Activated CD4-positive, alpha-beta T cell treated with anti-CD3 and anti-CD28 coated beads, Interleukin-2, amount 50 U/mL, for 16 hours (primary cell): ENCODE measurements around the gene ZBTB20.

Experiments
- DNase-seq: peaks from one replicate; pipeline ENCODE4 v3.0.0-alpha.2; 2020

ZBTB20 gene

DNA sequence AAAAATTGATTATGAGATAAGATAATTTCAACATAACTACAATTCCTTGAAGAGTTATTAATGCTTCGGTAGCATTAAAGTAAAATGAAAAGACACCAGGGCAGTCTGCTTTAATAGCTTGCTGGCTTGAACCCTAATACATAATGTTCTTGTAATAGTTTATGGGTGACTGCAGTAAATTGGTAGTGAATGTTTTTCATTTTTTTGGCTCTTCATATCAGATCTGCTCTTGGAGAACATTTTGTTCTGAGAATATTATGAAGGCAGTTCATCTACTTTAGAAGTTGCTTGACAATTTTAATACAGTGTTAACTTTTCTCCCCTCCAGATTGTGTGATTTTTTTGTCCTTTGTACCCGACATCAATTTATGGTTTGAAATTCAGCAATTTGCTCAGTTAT lies 128.4 kb downstream of the ZBTB20 start:
- no peak for DNase-seq

DNA sequence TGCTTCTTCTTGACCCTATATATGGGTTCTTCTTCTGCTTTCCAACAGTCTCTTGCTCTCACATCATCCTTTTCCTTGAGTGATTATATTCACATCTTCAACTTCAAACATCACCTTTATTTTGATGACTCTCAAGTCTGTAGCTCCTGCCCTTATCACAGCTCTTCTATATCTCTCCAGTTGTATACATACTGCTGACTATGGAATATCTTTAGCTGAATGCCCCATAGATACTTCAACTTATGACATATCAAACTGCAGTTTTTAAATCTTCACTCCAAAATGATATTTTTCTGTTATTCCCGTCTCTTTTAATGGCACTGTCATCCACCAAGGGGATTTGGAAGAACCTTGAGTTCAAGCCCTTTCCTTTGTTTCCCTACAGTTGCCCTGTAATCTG lies 139.1 kb downstream of the ZBTB20 start:
- no peak for DNase-seq

DNA sequence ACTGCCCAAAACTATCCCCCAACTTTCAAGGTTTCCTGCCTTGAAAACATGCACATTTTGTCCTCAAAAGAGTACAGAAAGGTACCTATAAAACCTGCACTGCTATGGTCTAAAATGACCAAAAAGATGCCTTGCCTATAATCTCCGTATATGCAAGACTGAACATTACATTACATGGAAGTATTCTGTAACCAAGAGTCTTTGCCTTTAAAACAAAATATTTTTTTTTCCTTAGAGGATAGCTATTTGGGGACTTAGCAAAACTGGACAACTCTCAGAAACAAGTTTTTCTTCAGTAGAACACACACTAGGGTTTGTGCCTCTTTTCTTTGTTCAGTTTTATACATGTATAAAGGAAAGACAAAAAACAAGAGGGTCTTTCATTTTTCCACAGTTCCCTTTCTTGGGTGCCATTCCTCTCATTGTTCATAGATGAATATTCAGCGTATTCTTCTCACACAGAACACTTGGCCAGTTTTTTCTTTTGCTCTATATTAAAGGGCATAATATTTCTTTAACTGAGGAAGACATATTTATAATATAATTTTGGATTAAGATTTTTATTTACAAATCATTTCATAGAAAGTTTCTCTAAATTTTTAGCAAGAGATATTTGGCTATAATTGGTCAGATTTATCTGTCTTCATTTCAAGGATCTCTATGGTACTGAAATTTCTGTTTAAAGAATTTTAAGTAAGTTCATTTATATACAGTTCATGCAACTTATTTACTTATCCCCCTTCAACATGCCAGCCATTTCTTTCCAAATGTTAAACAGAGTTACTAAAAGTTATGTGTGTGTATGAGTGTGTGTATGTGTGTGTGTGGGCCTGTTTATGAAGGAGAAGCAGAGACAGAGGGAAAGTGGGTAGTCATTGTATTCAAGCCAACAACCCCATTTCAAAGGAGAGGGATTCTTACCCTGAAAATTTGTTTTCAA lies 142.6 kb downstream of the ZBTB20 start:
- DNase-seq, result no peak

DNA sequence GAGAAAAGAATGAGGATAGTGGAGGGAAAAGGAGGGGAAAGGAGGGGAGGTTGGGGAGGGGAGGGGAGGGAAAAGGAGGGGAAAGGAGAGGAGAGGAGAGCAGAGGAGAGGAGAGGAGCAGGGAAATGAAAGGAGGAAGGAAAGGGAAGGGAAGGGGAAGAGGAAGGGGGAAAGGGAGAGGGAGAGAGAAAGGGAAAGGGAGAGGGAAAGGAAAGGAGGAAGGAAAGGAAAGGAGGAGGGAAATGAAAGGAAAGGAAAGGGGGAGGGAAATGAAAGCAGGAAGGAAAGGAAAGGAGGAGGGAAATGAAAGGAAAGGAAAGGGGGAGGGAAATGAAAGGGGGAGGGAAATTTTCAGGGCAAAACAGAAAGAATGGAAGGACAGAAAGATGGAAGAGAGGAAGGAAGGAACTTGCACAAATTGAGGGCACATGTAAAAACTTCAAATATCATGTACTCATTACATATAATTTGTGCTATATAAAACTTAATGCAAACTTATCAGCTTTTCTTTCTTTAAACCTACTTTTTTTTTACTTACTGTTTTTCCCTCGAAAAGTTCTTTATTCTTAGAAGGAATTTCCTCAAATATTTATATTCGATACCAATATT lies 148.0 kb downstream of the ZBTB20 start:
- DNase-seq, result no peak

DNA sequence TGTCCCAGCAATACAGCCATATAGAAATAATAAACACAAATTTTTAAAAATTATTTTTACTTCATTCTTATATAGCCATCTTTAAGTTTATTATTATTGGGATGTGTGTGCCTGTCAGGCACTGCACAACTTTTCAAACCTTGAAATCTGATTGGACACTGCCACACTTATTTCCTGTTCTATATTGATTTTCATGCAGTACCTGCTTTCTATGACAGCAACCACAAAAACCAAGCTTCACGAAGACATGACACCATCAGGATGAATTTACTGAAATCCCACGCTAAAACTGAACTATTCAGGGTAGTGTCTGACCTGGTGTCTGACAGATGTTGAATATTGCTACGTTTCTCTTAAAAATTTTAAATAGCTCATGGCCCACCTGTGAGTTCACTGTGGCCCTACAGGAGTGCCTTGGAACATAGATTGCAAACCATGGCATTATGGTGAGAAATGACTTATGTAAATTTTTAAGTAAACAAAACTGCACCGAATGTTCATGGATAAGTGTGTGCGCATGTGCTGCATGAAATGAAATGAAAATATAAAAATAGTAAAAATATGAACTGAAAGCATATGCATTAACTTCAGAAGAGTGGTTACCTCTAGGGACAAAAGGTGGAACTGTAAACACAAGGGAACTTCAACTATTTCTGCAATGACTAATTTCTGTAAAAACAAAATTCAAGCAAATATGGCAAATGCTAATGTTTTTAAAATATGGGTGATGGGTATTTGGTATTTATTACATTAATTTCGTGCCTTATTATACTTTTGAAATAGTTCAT lies 152.3 kb downstream of the ZBTB20 start:
- DNase-seq, result no peak

DNA sequence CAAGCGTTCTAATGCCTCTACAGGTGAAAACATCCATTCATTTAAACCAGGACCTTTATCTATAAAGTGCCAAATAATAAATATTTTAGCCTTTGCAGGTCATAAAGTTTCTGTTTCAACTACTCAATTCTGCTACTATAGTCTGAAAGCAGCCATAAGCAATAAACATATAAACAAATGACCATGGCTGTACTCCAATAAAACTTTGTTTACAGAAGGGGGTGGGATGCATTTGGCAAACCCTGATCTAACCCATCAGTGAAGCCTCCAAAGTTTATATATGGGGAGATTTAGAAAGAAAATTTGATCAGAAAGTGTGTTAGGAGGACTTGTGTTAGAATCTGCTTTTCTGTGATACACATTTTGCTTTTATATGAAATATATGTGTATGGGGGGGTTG lies 161.3 kb downstream of the ZBTB20 start:
- no peak for DNase-seq

DNA sequence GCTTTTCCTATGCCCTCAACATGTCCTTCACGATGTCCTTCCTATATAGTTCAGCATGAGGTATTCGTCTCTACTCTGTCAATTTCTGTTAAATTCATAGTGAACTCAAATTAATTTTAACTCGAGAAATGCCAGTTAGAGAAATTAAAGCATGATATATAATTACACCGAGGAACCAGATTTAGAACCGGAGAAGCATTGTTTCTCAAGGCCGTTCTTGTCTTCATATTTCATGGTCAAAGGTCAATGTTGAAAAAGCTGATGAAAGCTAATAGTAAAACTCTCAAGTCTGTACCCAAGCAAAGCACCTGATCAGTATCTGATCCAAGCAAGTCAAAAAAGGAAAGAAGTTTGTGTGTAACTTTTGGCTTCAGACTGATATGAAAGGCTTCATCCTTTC lies 163.8 kb downstream of the ZBTB20 start:
- no peak for DNase-seq

DNA sequence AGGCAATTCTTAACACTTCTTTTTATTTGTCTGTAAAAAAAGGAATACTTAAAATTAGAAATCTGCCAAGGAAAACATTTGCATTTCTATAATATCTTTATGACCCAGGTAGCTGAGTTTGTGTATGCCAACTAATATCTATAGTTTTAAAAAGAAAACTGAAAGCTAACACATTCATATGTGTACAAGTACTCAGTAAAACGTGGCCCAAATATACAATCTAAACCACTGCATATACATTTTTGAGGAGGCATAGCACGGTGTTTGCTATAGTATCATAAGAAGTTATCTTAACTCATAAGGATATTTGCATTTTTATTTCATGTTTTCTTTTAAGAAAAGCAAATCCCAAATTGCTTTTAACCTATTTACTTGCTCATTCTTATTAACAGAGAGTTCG lies 172.7 kb downstream of the ZBTB20 start:
- DNase-seq, result peak; percentile 14

DNA sequence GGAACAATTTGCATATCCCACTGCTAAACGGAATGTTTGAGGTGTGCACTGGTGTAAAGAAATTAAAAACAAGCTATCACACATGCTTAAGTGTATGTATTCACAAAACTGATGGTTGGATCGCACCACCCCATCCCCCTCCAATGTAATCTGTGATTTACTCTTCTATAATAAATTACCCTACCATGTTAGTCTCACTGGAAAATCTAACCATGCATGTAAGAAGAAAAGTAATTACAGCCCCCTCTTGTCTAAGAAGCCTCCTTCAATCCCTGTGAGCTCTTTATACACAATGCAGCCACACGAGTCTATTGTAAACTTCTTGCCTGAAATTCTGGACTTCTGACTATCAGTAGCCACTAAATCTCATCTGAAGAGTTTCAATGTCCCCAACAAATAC lies 173.6 kb downstream of the ZBTB20 start:
- no peak for DNase-seq

DNA sequence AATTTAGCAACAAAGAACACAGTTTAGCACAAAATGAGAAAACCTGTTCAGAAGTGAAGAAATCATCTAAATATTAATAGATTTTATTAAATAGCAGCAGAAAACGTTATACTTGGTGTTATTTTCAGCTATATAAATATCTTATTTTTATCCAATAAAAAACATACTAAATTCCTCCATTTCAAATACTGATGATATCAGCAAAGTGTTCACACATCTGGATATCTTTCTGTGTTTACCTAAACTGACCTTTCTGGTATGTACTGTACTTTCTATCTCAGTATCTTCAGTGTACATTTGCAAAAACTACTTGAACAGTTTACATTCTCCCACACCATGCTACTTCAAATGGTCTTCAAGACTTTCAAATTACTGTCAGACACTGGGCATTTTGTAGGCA lies 179.9 kb downstream of the ZBTB20 start:
- DNase-seq, result no peak

DNA sequence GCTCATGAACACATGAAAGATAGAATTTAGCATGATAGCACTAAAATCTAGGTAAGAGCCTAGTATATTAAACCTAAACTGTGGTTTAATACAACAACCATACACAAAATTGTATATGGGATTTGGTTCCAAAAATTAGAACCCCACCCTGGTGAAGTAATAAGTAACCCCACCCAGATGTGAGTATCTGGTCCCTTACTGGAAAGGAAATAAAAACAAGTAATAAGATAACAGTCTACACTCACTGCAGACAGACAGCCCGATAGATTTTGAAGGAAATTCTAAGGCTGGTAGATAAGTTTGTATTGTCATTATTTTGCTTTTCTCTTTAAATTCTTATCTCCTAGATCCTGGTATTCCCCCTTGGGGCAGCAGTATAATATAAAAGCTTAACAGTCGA lies 184.9 kb downstream of the ZBTB20 start:
- DNase-seq, result no peak

DNA sequence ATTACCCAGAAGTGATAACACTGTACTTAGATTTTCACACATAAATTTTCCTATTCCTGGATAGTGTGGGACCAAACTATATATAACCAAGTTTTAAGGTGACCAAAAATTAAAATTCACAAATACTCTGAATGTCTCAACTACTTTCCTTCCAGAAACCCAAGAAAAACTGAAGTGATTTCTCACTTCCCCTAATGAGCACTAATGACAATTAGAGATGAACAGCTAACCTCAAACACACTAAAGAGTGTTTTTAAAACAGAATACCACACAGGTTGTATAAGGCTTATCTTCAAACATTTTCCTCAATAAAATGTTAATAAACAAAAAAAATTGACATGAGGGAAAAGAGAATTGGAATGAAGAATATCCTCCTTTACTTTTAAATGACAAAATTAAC lies 188.2 kb downstream of the ZBTB20 start:
- DNase-seq, result no peak

DNA sequence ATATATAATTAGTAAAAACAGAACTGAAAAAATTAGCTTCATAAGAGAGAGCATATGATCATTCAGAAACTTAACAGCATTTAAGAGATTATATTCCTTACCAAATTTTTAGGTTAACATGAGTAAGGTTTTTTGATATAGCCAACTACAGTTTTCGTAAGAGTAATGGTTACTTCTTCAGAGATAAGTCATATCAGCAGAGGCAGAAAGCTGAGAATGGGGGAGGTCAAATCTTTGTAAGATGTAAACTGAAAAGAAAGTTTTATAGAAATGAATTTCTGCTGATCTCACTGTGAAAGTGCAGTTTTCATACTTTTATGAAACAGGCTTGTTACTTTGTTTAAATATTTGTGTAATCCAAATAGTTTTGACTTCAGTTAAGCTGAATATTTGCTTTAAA lies 193.3 kb downstream of the ZBTB20 start:
- no peak for DNase-seq

DNA sequence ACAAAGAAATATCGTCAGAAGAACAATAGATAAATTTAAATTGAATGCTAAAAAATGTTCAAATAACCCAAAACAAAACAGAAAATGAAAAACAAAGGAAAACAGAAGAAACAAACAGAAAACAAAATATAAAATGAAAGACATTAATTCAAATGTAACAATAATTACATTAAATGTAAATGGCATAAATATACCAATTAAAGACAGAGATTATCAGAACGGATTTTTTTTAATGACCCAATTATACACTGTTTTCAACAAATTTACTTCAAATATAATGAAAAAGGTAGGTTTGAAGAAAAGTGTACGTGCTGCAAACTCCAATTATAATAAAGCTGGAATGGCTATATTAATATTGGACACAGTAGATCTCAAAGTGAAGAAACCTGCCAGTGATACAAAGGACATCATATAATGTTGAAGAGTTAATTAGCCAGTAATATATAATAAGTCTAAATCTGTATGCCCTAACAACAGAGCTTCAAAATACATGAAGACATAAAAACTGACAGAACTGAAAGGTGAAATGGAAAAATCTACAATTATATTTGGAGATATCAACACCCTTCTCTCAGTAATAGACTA lies 193.8 kb downstream of the ZBTB20 start:
- DNase-seq, result no peak

DNA sequence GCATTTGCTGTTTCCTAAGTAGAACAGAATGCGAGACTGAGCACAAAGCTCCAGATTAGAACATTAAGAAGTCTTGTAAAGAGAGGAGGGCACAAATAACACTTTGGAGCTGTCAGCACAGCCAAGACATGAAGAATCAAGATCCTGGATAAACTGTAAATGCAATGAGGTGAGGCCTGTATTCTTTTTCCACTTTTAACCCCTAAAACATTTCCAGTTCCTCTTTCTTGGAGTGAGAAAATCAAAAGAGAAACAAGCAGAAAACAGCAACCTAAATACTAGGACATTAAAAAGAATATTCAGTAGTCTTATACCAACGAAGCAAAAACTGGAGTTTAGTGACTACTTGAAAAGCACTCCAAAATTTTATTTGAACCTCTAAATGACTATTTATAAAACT lies 204.3 kb downstream of the ZBTB20 start:
- DNase-seq, result no peak

DNA sequence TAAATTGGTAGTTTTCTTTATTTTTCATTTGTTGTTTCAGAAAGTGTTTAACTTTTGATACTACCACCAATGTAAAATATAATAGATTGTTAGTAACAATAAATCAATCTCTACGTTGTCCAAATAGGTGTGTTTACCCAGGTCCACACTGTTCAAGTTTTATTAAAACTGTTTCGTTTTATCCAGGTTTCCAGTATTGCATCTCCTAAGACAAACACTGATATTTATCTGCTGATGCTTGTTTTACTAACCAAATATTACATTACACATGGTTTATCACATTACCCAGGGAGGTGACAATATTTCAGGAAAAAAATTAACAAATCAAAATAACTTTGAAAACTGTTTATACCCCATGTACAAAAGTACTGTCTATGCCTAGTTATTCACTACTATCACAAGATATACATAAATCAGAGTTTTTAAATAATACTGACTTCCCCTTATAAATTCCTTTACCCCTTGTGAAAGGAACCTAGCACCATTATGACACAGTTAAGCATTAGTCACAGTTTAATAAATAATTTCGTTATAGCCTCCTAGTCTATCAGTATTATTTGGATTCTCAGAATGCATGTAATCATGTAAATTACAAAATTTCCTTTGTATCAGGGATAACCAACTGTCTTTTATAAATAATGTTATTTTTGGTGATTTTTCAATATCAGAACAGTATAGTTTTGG lies 205.3 kb downstream of the ZBTB20 start:
- no peak for DNase-seq

DNA sequence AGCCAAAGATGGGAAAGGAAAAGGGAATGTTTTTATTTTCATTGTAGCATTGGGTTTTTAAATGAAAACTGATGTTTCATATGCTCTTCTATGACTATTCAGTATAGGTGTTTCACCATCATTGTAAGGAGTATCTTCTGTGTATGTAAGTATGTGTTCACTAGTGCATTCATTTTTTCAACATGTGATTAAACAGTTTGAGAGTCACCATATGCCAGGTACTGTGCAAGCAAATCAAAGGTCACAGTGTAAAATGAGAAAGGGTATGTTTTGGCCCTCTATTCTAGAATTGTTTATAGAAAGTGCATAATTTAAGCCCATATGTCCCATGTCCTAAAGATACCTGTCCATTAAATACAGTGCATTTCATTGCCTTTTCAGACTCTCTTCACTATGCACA lies 207.2 kb downstream of the ZBTB20 start:
- no peak for DNase-seq

DNA sequence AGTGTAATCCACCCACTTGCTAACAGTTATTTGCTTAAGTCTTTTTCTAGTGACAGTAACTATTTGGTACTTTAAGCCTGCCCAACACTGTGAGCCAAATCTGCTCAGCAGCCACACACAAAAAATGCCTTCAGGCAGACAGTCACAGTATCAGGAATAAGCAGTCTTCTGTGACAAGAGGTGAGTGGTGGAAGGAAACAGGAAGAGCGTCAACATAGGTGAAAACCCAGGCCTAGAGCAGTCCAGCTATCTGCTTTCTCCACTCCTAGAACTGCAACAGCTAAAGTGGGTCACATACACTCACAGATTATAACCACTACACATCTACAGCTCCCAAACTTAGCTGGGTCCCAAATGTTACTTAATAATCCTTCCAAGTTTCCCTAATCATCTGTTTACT lies 213.7 kb downstream of the ZBTB20 start:
- no peak for DNase-seq

DNA sequence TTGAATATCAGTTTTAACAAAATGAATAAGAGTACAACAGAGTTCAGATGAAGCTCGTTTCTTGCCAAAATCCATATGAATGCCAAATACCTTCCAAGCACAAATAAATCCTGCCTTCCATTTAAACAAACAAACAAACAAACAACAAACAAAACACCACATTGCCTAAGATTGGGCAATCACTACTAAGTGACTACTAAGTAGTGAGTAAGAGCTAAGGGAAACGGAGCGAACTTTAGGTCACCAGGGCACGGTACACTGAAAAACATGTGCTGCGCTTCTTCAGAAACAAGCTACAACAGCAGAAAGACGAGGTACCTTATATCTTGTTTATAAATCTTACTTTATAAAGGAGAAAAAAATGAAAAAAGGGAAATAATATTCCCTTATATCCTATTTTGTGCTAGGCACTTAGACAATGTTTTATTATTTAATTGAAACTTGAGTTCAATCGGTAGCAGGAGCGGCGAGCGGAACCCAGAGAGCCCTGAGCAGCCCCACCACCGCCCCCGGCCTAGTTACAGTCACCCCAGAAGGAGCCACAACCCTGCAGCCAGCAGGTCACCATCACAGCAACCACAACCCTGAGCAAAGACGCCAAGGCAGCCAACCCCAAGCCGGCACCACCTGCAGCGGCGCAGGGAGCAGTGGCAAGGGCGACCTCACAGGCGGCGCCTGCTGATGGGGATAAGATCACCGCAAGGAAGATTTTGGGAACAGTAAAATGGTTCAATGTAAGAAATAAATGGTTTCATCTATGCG lies 216.9 kb downstream of the ZBTB20 start:
- DNase-seq, result no peak

DNA sequence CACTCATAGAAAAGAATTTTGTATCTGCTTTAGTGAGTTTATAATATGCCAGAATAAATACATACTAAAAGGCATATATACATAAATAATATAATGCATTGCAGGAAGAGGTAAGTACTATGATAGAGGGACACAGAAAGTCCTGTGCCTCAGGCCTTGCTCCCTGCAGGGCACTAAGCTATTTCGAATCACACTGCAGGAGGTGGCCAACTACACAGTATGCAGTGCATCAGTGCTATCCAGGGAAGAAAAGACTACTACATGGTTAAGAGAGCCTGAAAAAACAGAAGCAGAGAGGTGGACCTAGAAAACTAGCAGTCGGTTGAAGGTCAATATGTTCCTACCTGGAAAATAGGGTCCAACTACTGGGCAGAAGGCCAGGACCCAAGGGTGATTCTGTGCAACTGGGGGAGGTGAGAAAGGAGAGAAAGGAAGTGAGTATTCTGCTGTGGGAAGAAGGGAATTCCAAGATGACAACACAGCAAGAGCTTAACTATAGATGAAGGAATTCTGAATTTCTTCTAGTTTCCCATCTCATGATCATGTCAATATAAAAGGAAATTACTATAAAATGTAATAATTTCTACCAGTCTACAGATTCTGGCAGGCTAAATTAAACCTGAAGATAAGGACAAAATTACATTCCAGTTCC lies 218.0 kb downstream of the ZBTB20 start:
- DNase-seq, result no peak

DNA sequence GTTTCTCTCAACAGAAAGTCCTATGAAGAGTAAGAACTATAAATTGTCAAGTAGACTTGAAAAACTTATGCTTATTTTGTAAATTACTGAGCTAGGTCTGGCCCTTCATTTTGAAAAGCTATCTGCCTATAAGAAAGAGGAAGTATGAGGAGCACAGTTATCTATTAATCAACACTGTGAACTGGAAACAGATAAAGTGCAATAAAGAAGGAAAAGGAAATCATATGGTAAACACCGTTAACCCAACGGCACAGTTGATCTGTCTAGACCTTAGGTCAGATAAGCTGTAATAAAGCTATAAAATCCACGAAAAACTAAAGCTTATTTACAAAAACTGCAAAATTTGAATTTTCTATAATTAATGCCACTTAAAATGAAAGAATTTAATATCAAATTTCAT lies 242.5 kb downstream of the ZBTB20 start:
- no peak for DNase-seq

DNA sequence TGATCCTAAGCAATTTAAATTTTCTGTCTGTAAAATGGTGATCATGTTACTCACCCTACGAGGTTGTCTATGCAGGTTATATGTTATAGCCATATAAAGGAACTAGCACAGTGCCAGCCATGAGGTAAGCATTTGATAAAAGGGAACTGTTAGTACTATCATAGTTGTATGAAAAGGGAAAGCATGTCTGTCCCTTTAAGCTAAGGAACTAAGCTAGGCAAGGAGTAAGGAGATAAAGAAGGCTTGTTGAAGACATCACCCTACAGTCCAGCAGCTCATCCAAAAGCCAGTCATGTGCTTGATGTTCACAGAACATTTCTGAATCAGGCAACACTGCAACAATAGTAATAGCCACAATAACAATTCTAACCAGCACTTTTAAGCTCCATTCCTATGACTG lies 243.9 kb downstream of the ZBTB20 start:
- DNase-seq, result no peak
